GM19452 (cell line): ENCODE results near the gene ZDHHC11.
"Not testable (repeated sequence)": the region's sequence is repeated elsewhere in the genome, so short reads cannot be mapped to it uniquely, and the experiment has no call there.

ENCODE experiments used
- ATAC-seq: cut with Tn5 transposase; IDR thresholded peaks from one replicate; pipeline ENCODE4 v1.9.1; 2021; ENCODE audit not compliant: unreplicated experiment

Gene ZDHHC11

GRCh38 chr5:880816-881550, 30.2 kb upstream of the ZDHHC11 start:
- ATAC-seq = no peak

GRCh38 chr5:878677-879076, 27.9 kb upstream of the ZDHHC11 start:
- ATAC-seq = not testable (repeated sequence)

- ATAC-seq = no peak
Observed at GRCh38 chr5:878125-878524, 27.3 kb upstream of the ZDHHC11 start.

- no peak for ATAC-seq
Observed at GRCh38 chr5:876398-877365, 25.9 kb upstream of the ZDHHC11 start.

GRCh38 chr5:875931-876330, 25.1 kb upstream of the ZDHHC11 start:
- no peak for ATAC-seq

GRCh38 chr5:873328-873727, 22.5 kb upstream of the ZDHHC11 start:
- ATAC-seq = no peak

- ATAC-seq = no peak
Observed at GRCh38 chr5:872301-872700, 21.5 kb upstream of the ZDHHC11 start.

- no peak for ATAC-seq
Observed at GRCh38 chr5:871596-872298, 21.0 kb upstream of the ZDHHC11 start.

GRCh38 chr5:870956-871355, 20.2 kb upstream of the ZDHHC11 start:
- no peak for ATAC-seq

GRCh38 chr5:868428-869135, 17.8 kb upstream of the ZDHHC11 start:
- ATAC-seq = no peak

- no peak for ATAC-seq
Observed at GRCh38 chr5:867300-867870, 16.6 kb upstream of the ZDHHC11 start.

GRCh38 chr5:865771-866170, 15.0 kb upstream of the ZDHHC11 start:
- ATAC-seq = no peak

- ATAC-seq = no peak
Observed at GRCh38 chr5:865168-865521, 14.4 kb upstream of the ZDHHC11 start.

GRCh38 chr5:864492-865167, 13.8 kb upstream of the ZDHHC11 start:
- no peak for ATAC-seq

- no peak for ATAC-seq
Observed at GRCh38 chr5:863244-863805, 12.5 kb upstream of the ZDHHC11 start.

GRCh38 chr5:862367-863243, 11.8 kb upstream of the ZDHHC11 start:
- no peak for ATAC-seq

- ATAC-seq = no peak
Observed at GRCh38 chr5:861442-862366, 10.9 kb upstream of the ZDHHC11 start.
